GM12891 (cell line): Measurements from ENCODE around the gene RGPD8.

Source experiments
- POLR2A ChIP-seq: IDR thresholded peaks from 2 replicates; pipeline ENCODE4 v1.6.1; 2011; ENCODE audit warnings: low read depth, low read length, control low read depth
- POLR2AphosphoS5 ChIP-seq: IDR thresholded peaks from 2 replicates; pipeline ENCODE4 v1.6.1; 2011; ENCODE audit warnings: low read depth, low read length, control low read depth
- TAF1 ChIP-seq: IDR thresholded peaks from 2 replicates; pipeline ENCODE4 v1.6.1; 2011; ENCODE audit warnings: low read depth, low read length, control low read depth

- TF ChIP-seq POLR2A: no peak
- TF ChIP-seq POLR2AphosphoS5: no peak
- no peak for TF ChIP-seq TAF1
Observed at GRCh38 chr2:112343827-112344585, 89.4 kb downstream of the RGPD8 start.
